COLO829 (cell line): ENCODE data around the gene HDAC1.

ENCODE experiments used
- DNase-seq: peaks from one replicate; pipeline ENCODE4 v3.0.0; 2012; ENCODE audit warnings: low spot score

Gene HDAC1

GRCh38 chr1:32373996-32374592 lies 82.2 kb downstream of the HDAC1 start:
- DNase-seq: no peak

- no peak for DNase-seq
Observed at GRCh38 chr1:32376199-32376598, 84.3 kb downstream of the HDAC1 start.

GRCh38 chr1:32377541-32378220 lies 85.8 kb downstream of the HDAC1 start:
- DNase-seq: no peak

GRCh38 chr1:32380057-32380456 lies 88.2 kb downstream of the HDAC1 start:
- DNase-seq: no peak
